Transverse colon (tissue), 4 donors: ENCODE data around the gene ERICH2. TPM values are rescaled to one million over a fixed set of nuclear protein-coding genes. Genes with fewer than 3 reads are reported as not detected.

Experiments used
- DNase-seq: peaks from one replicate; pipeline ENCODE4 v3.0.0-alpha.2; 2019
- H3K27ac ChIP-seq, 4 donors: fragments of 200-600 bp; sonication (generic); 2 replicates each; pipeline ENCODE4 v1.5.1; 2016 to 2018; ENCODE audit warnings: inconsistent platforms in 4 of 4
- H3K27me3 ChIP-seq: fragments of 200-600 bp; sonication (generic); 2 replicates; pipeline ENCODE4 v1.5.1; 2017; ENCODE audit warnings: inconsistent platforms
- H3K36me3 ChIP-seq, 4 donors: fragments of 200-600 bp; sonication (generic); 2 replicates each; pipeline ENCODE4 v1.5.1; 2017 to 2019; ENCODE audit warnings: inconsistent platforms in 4 of 4
- H3K4me1 ChIP-seq, 4 donors: fragments of 200-600 bp; sonication (generic); 2 replicates each; pipeline ENCODE4 v1.5.1; 2017 to 2020; ENCODE audit warnings: inconsistent platforms in 4 of 4
- H3K4me3 ChIP-seq, 4 donors: fragments of 200-600 bp; sonication (generic); 1 replicate in 1 of 4; 2 replicates in 3 of 4; pipeline versions ENCODE4 v1.5.1 to v1.6.1; 2017 to 2019; ENCODE audit warnings: inconsistent platforms in 4 of 4
- H3K9me3 ChIP-seq, 2 donors: fragments of 200-600 bp; sonication (generic); 2 replicates each; pipeline ENCODE4 v1.5.1; 2017 to 2019; ENCODE audit warnings: inconsistent platforms in 2 of 2
- CTCF ChIP-seq, 5 experiments: fragments of 200-600 bp in 3 of 5; fragments of 450-650 bp in 2 of 5; sonication (generic) in 3 of 5; IDR thresholded peaks; 1 replicate in 2 of 5; 2 replicates in 3 of 5; pipeline ENCODE4 v1.5.1; 2016 to 2017; ENCODE audit warnings: antibody characterized with exemption in 5 of 5, inconsistent platforms in 3 of 5, mild to moderate bottlenecking in 2 of 5, moderate library complexity in 1 of 5
- EP300 ChIP-seq: sonication (generic); formaldehyde crosslinking; IDR thresholded peaks from one replicate; pipeline ENCODE4 v1.6.1; 2017; ENCODE audit warnings: antibody characterized with exemption, low read depth
- POLR2A ChIP-seq: fragments of 450-650 bp; IDR thresholded peaks from one replicate; pipeline ENCODE4 v1.6.1; 2016; ENCODE audit warnings: antibody characterized with exemption, mild to moderate bottlenecking, moderate library complexity
- POLR2AphosphoS5 ChIP-seq, 3 donors: sonication (generic); formaldehyde crosslinking; IDR thresholded peaks; one replicate each; pipeline ENCODE4 v1.6.1; 2016; ENCODE audit warnings: antibody characterized with exemption in 3 of 3
- WGBS, 2 donors: methylation state at CpG; one replicate each; pipeline ENCODE4 v1.1.5; 2018; ENCODE audit warnings: low coverage in 1 of 2; 5-methylcytosine and 5-hydroxymethylcytosine counted together
- in situ Hi-C, 4 donors: fragments of 200-750 bp; cut with MboI; loops; one replicate each; pipeline versions ENCODE4 v1.15.0 to v1.15.1; 2017; ENCODE audit warnings: low sequenced_read_pairs in 3 of 4, low pct_ligation_motif_present in 1 of 4, low pct_unique_long_range_greater_than_20kb in 1 of 4
- intact Hi-C: fragments of 100-400 bp; cut with DNase I; formaldehyde crosslinking; loops from one replicate; pipeline ENCODE4 v1.15.1; 2023; ENCODE audit warnings: low total_unique reads
- total RNA-seq, 4 donors: library from RNA; depleted of rRNA; stranded (reverse); fragments of >200 nt; gene quantifications; one replicate each; pipeline ENCODE4 v1.1.0, GENCODE V29; 2016

ERICH2 gene
- total RNA-seq, 4 donors from 2014 or later, result not detected

GRCh38 chr2:170742000-170742399, 28.2 kb upstream of the ERICH2 start:
- H3K27me3 ChIP-seq, result no peaks in the 10 kb centered on the region
- in situ Hi-C loops, result no loop called here
- WGBS, 2 donors, result 86 to 91% methylated on average over 3 of the region's 3 CpGs
- no peak for DNase-seq
- no peak overlapping the region for H3K4me3 ChIP-seq
- no peaks in the 10 kb centered on the region for H3K36me3 ChIP-seq
- no peak overlapping the region for H3K27ac ChIP-seq
- intact Hi-C loops, result no loop called here
- no peaks in the 10 kb centered on the region for H3K9me3 ChIP-seq
- no peaks in the 10 kb centered on the region for H3K4me1 ChIP-seq
- TF ChIP-seq POLR2AphosphoS5 (IDR thresholded peaks at IDR 0.05), result no peak
- TF ChIP-seq POLR2A, result no peak
- no peak for TF ChIP-seq EP300
- TF ChIP-seq CTCF (IDR thresholded peaks at IDR 0.05), result no peak

GRCh38 chr2:170742896-170743529, 27.2 kb upstream of the ERICH2 start:
- in situ Hi-C loops (no loop called here), intact Hi-C loops (no loop called here)
- Histone ChIP-seq H3K9me3 (no peaks in the 10 kb centered on the region), H3K27me3 (peaks cover 5% of the 10 kb centered on the region), H3K4me1 (no peaks in the 10 kb centered on the region), H3K27ac (no peak overlapping the region), H3K4me3 (no peak overlapping the region), H3K36me3 (no peaks in the 10 kb centered on the region)
- TF ChIP-seq EP300 (no peak), CTCF (IDR thresholded peaks at IDR 0.05) (no peak), POLR2AphosphoS5 (IDR thresholded peaks at IDR 0.05) (no peak), POLR2A (no peak)
- WGBS, 2 donors, result 78 to 80% methylated on average over 4 to 6 of the region's 6 CpGs
- no peak for DNase-seq

- DNase-seq, result no peak
- WGBS, 2 donors, result 17 to 44% methylated on average over 2 to 8 of the region's 8 CpGs
- no peak overlapping the region for H3K27ac ChIP-seq
- no peak for TF ChIP-seq CTCF (IDR thresholded peaks at IDR 0.05)
- TF ChIP-seq POLR2AphosphoS5 (IDR thresholded peaks at IDR 0.05), result no peak
- no peak for TF ChIP-seq EP300
- TF ChIP-seq POLR2A, result no peak
- in situ Hi-C loops (no loop called here), intact Hi-C loops (no loop called here)
- no peak overlapping the region for H3K4me3 ChIP-seq
- H3K4me1 ChIP-seq, result no peaks in the 10 kb centered on the region
- peaks cover 5% of the 10 kb centered on the region for H3K27me3 ChIP-seq
- no peaks in the 10 kb centered on the region for H3K9me3 ChIP-seq
- no peaks in the 10 kb centered on the region for H3K36me3 ChIP-seq
Observed at GRCh38 chr2:170743530-170744239, 26.5 kb upstream of the ERICH2 start.

- no peak overlapping the region for H3K4me3 ChIP-seq
- no peak for TF ChIP-seq POLR2A
- no peak for TF ChIP-seq POLR2AphosphoS5 (IDR thresholded peaks at IDR 0.05)
- no peak for TF ChIP-seq CTCF (IDR thresholded peaks at IDR 0.05)
- TF ChIP-seq EP300, result no peak
- in situ Hi-C loops (no loop called here), intact Hi-C loops (no loop called here)
- H3K36me3 ChIP-seq, result no peaks in the 10 kb centered on the region
- 86 to 89% methylated on average over 13 to 14 of the region's 14 CpGs for WGBS, 2 donors
- no peak for DNase-seq
- no peaks in the 10 kb centered on the region for H3K4me1 ChIP-seq
- no peak overlapping the region for H3K27ac ChIP-seq
- no peaks in the 10 kb centered on the region for H3K9me3 ChIP-seq
- H3K27me3 ChIP-seq, result peaks cover 5% of the 10 kb centered on the region
Observed at GRCh38 chr2:170744248-170745002, 25.8 kb upstream of the ERICH2 start.
